PC-3 (cell line): ENCODE measurements around the gene STXBP6. TPM values are rescaled to one million over a fixed set of nuclear protein-coding genes. Genes with fewer than 3 reads are reported as not detected.

Source experiments
- ATAC-seq: fragments of 200-7000 bp; cut with Tn5 transposase; 2 replicates; pipeline ENCODE4 v1.9.1; 2020; ENCODE audit warnings: mild to moderate bottlenecking, moderate library complexity
- BruUV-seq: library from RNA; stranded (reverse); fragments of 400-500 nt; replicated peaks from 2 replicates; lab custom pipeline; 2021; lab: Mats Ljungman, UMichigan
- CTCF ChIA-PET: fragments of 300-600 bp; sonication (Branson Sonifier 250); formaldehyde crosslinking; loops from one replicate; lab custom pipeline; 2022; ENCODE audit warnings: antibody characterized with exemption; lab: Charles Lee
- POLR2A ChIA-PET: fragments of 300-600 bp; sonication (Branson Sonifier 250); formaldehyde crosslinking; loops from one replicate; lab custom pipeline; 2022; ENCODE audit warnings: antibody characterized with exemption; ENCODE audit not compliant: unreplicated experiment; lab: Charles Lee
- DNase-seq: peaks from one replicate; pipeline ENCODE4 v3.0.0-alpha.2; 2015
- H2AFZ ChIP-seq: fragments of 300-600 bp; sonication (generic); 2 replicates; pipeline ENCODE4 v1.6.0; 2016; ENCODE audit warnings: antibody characterized with exemption, low read length
- H3F3A ChIP-seq: fragments of 300-600 bp; sonication (generic); one replicate; pipeline ENCODE4 v1.6.0; 2017; ENCODE audit warnings: antibody characterized with exemption, low read length, control low read depth, mild to moderate bottlenecking; ENCODE audit not compliant: unreplicated experiment
- H3K27ac ChIP-seq: fragments of 300-600 bp; sonication (generic); 2 replicates; pipeline ENCODE4 v1.5.1; 2016; ENCODE audit warnings: mild to moderate bottlenecking, low read length
- H3K27me3 ChIP-seq: fragments of 300-600 bp; sonication (generic); 2 replicates; pipeline ENCODE4 v1.6.1; 2016; ENCODE audit warnings: low read length, mixed read lengths
- H3K36me3 ChIP-seq: fragments of 300-600 bp; sonication (generic); 2 replicates; pipeline ENCODE4 v1.6.1; 2016; ENCODE audit warnings: low read depth, mixed run types, low read length, mixed read lengths
- H3K4me1 ChIP-seq: fragments of 300-600 bp; sonication (generic); 2 replicates; pipeline ENCODE4 v1.5.1; 2016; ENCODE audit warnings: low read length; ENCODE audit not compliant: insufficient read depth
- H3K4me2 ChIP-seq: fragments of 300-600 bp; sonication (generic); 2 replicates; pipeline ENCODE4 v1.6.0; 2016; ENCODE audit warnings: low read length
- H3K4me3 ChIP-seq: fragments of 300-600 bp; sonication (generic); 2 replicates; pipeline ENCODE4 v1.5.1; 2016; ENCODE audit warnings: mild to moderate bottlenecking, low read length, mixed read lengths
- H3K79me2 ChIP-seq: fragments of 300-600 bp; sonication (generic); 2 replicates; pipeline ENCODE4 v1.6.1; 2017; ENCODE audit warnings: low read length, mixed read lengths
- H3K9ac ChIP-seq: fragments of 300-600 bp; sonication (generic); 2 replicates; pipeline ENCODE4 v1.6.0; 2016; ENCODE audit warnings: mild to moderate bottlenecking, low read length
- H3K9me2 ChIP-seq: fragments of 300-600 bp; sonication (generic); replicated peaks from 2 replicates; pipeline ENCODE4 v1.6.1; 2016; ENCODE audit warnings: mixed run types, low read length, mixed read lengths
- H3K9me3 ChIP-seq: fragments of 300-600 bp; sonication (generic); 2 replicates; pipeline ENCODE4 v1.6.1; 2016; ENCODE audit warnings: low read length, mixed read lengths
- H4K20me1 ChIP-seq: fragments of 300-600 bp; sonication (generic); 2 replicates; pipeline ENCODE4 v1.6.1; 2016; ENCODE audit warnings: low read length, mixed read lengths
- EZH2 ChIP-seq: fragments of 300-600 bp; sonication (generic); IDR thresholded peaks from one replicate; pipeline ENCODE4 v1.6.1; 2017; ENCODE audit warnings: antibody characterized with exemption, mild to moderate bottlenecking, low read length; ENCODE audit not compliant: unreplicated experiment
- EZH2phosphoT487 ChIP-seq: fragments of 300-600 bp; sonication (generic); IDR thresholded peaks from 2 replicates; pipeline ENCODE4 v1.6.1; 2018; ENCODE audit warnings: mild to moderate bottlenecking, antibody characterized with exemption, low read length, borderline replicate concordance
- intact Hi-C: fragments of 100-400 bp; cut with micrococcal nuclease; formaldehyde crosslinking; loops from 2 replicates; pipeline ENCODE4 v1.9.0; 2023
- total RNA-seq: library from RNA; depleted of rRNA; stranded (reverse); fragments of >200 nt; gene quantifications from 2 replicates; pipeline ENCODE4 v1.2.3, GENCODE V29; 2014
- TF ChIP-seq, protein P1 (sequence below): fragments of 300-600 bp; sonication (generic); conservative IDR thresholded peaks from 2 replicates; pipeline ENCODE4 v1.5.1; 2017; ENCODE audit warnings: antibody characterized with exemption, low read depth, mild to moderate bottlenecking, low read length

The STXBP6 gene
- total RNA-seq, 1 experiment from 2014 or later, result 0.40 TPM

DNA sequence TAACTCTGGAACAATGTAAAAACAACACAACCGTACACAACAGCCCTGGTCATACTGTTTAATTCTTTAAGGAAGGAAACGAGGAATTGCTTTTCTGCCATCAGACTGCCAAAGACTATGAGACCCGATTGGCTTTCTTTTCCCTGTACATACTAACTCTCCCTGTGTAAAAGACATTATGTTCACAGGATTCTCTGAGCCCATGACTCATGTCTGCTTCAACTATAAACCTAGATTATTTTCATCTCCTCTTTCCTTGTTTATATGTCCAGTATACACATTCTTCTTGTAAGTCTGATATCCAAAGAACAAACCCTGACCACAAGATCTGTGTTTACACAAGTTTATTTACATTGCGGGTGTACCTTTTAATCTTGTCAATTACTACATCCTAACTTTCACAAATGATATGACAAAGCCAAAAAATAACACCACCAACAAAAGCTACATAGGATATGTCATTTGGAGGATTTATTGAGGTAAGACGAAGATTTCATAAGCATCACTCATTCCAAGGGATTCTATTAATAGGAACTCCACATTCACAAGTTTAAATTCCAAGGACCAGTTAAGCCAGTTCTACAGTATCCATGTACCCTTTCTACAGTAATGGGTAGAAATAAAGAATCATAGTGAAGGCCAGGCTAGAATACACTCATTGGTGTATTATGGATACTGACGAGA lies 67.3 kb downstream of the STXBP6 start:
- Histone ChIP-seq H3K9me2 (no peaks in the 10 kb centered on the region), H2AFZ (no peak overlapping the region), H3K4me1 (no peaks in the 10 kb centered on the region), H3F3A (no peaks in the 10 kb centered on the region), H3K36me3 (no peaks in the 10 kb centered on the region), H3K79me2 (no peaks in the 10 kb centered on the region), H3K4me2 (no peak overlapping the region), H3K4me3 (no peak overlapping the region), H3K9ac (no peak overlapping the region), H3K27ac (no peak overlapping the region), H3K27me3 (no peaks in the 10 kb centered on the region), H3K9me3 (0 out of 2 replicates have a peak, but pooled peaks cover 4% of the 10 kb centered on the region), H4K20me1 (no peaks in the 10 kb centered on the region)
- BruUV-seq, result no TSS peak
- POLR2A ChIA-PET, result no interaction called here
- CTCF ChIA-PET, result no interaction called here
- no peak for ATAC-seq
- intact Hi-C loops, result no loop called here
- DNase-seq, result peak; percentile 37
- TF ChIP-seq EZH2phosphoT487 (no peak), EZH2 (no peak)
- TF ChIP-seq, protein P1, sequence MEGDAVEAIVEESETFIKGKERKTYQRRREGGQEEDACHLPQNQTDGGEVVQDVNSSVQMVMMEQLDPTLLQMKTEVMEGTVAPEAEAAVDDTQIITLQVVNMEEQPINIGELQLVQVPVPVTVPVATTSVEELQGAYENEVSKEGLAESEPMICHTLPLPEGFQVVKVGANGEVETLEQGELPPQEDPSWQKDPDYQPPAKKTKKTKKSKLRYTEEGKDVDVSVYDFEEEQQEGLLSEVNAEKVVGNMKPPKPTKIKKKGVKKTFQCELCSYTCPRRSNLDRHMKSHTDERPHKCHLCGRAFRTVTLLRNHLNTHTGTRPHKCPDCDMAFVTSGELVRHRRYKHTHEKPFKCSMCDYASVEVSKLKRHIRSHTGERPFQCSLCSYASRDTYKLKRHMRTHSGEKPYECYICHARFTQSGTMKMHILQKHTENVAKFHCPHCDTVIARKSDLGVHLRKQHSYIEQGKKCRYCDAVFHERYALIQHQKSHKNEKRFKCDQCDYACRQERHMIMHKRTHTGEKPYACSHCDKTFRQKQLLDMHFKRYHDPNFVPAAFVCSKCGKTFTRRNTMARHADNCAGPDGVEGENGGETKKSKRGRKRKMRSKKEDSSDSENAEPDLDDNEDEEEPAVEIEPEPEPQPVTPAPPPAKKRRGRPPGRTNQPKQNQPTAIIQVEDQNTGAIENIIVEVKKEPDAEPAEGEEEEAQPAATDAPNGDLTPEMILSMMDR, result no peak

DNA sequence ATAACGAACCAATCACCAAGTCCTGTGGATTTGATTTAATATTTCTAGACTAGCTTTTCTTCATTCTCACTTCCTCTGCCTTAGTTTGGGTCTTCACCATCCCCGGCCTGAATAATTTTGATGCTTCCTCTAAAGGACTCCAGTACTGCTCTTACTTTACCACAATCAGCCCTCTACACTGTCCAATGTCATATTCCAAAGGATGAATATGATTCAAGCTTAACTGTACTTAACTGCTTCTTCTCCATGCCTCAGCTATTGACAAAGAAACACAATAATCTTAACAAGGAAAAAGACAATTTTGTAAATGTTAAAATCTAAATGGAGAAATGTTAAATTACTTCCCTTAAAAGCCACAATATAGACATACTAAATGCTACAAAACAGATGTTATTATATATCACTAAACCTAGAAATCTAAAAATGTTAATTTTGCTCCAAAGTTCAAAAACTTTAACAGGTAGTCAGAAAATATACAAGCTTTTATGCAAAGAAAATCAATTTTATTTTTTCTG lies 70.2 kb downstream of the STXBP6 start:
- Histone ChIP-seq H3K79me2 (no peaks in the 10 kb centered on the region), H3K27ac (no peak overlapping the region), H3F3A (no peaks in the 10 kb centered on the region), H3K27me3 (no peaks in the 10 kb centered on the region), H3K4me2 (no peak overlapping the region), H3K4me3 (no peak overlapping the region), H3K4me1 (no peaks in the 10 kb centered on the region), H2AFZ (no peak overlapping the region), H3K9ac (no peak overlapping the region), H3K9me2 (no peaks in the 10 kb centered on the region), H3K9me3 (0 out of 2 replicates have a peak, but pooled peaks cover 4% of the 10 kb centered on the region), H3K36me3 (no peaks in the 10 kb centered on the region), H4K20me1 (no peaks in the 10 kb centered on the region)
- ChIA-PET CTCF (no interaction called here), POLR2A (no interaction called here)
- TF ChIP-seq EZH2phosphoT487 (no peak), EZH2 (no peak)
- TF ChIP-seq, protein P1, result no peak
- intact Hi-C loops, result no loop called here
- no peak for DNase-seq
- no TSS peak for BruUV-seq
- no peak for ATAC-seq
